ENCODE data around the gene BARD1.
A peak's percentile ranks its signal among the peaks of the same experiment; 100 is the strongest.
"Not testable (repeated sequence)": the region's sequence is repeated elsewhere in the genome, so short reads cannot be mapped to it uniquely, and the experiment has no call there.

BARD1 gene

DNA sequence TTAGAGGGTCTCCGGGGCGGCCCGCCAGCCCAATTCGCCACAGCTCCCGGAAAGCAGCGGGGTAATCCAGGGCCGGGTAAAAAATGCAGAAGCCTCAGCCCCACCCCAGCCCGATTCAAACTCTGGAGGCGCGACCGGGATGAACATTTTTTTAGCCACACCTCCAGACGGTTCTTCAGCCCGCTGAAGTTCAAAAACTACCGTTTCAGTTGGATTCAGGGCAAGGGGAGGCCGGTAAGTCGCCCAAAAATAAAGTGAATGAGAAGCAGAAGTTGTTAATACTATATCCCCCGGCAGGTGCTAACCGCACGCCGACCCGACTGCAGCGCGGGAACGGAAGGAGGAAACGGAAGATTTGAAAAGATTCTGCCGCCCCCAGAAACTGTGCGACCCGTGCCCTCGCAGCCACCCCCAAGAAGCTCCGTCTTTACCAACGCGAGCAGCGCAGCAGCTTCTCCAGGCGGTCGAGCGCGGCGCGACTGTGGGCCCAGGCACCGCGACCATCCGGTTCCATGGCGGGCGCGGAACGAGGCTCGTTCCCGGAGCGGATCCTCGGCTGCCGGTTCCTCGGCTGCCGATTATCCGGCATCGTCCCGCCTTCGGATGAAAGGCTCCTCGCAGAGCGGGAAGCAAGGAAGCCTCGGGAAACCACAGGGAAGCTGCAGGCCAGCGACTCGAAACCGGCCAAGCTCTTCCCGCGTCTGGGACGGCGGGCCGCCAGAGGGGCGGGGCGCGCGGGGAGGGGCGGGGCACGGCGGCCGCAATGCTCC lies at the start of gene BARD1:
Gene BARD1, minus strand, starts transcription at position 703 of the 770 bp plus-strand sequence. Its CDS starts 114 bp downstream, at position 589.
- DNase-seq (ENCODE audit: low read depth, low spot score): peak; percentile 23

DNA sequence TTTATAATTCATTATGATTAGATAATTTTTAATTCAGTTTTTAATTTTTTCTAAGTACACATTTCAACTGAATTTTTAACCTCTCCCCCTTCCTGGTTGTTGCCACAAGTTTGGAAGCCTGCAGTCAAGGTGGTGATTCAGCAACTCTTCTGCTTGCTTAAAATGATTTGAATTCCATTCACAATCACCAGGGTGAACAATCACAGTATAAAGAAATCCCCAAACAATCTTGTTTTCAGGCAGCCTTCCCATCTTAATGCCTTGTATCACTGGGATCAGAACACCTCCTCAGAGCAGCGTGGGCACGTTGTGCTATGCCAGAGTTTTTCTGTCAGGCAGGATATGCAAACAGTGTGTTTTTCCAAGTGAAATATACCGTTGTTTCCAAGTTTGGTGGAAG lies 46.7 kb upstream of the BARD1 start:
- DNase-seq (ENCODE audit: low read depth, low spot score): no peak

DNA sequence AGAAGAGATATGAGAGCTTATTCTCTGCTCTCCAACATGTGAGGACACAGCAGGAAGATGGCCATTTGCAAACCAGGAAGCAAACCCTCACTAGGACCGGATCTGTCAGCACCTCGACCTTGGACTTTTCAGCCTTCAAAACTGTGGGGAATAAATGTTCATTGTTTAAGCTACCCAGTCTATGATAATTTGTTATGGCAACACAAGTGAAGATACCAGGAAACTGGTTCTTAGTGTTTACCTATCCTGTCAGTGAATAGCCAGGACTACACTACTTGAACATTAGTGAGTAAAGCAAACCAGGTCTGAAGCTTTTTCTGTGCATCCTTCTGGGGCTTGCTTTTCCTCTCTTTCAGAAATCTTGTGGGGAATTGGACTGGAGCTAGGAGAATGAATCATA lies 44.4 kb upstream of the BARD1 start:
- no peak for DNase-seq (ENCODE audit: low read depth, low spot score)

DNA sequence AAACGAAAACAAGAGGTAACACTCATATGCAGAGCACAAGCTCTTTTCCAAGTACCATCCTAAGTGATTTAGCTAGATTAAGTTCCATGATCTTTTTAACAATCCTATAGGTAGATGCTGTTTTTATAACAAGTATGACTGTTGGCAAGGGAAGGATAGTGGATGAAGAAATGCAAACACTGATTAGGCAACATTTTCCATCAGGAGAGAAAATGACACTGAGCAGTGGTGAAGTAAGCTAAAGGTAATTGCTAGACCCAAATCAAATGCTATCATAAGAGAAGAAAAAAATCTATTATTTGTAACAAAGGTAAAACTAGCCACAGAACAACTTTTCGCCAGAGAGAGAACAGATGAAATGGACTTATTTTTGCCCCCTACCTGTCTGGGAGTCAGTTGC lies 34.3 kb upstream of the BARD1 start:
- DNase-seq (ENCODE audit: low read depth, low spot score): no peak

DNA sequence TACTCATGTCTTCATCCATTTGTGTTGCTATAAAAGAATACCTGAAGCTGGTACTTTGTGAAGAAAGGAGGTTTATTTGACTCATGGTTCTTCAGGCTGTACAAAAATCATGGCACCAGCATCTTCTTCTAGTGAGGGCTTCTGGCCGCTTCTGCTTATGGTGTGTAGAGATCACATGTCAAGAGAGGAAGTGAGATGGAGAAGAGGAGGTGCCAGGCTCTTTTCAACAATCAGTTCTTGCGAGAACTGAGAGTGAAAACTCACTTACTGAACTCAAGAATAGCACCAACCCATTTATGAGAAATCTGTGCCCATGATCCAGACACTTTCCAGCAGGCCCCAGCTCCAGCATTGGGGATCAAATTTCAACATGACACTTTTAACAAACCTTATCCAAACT lies 30.0 kb upstream of the BARD1 start:
- DNase-seq (ENCODE audit: low read depth, low spot score): no peak

DNA sequence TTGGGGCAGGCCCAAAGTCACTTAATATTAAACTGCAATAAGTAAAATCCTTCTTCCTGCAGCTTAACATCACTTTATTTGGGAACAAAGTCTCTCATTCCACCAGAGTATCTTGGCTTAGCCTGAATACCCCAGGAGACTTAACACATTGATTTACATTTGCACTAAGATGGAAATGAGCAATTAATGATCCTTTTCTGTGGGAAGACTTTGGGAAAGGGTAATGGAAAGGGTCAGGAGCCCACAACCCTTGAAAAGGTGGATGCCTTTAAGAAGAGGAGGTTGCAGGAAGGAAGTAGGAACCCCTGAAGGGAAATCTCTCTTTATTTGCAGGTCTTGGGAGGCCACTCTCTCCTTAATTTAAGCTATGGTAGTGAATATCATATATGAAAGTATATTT lies 28.0 kb upstream of the BARD1 start:
- no peak for DNase-seq (ENCODE audit: low read depth, low spot score)

DNA sequence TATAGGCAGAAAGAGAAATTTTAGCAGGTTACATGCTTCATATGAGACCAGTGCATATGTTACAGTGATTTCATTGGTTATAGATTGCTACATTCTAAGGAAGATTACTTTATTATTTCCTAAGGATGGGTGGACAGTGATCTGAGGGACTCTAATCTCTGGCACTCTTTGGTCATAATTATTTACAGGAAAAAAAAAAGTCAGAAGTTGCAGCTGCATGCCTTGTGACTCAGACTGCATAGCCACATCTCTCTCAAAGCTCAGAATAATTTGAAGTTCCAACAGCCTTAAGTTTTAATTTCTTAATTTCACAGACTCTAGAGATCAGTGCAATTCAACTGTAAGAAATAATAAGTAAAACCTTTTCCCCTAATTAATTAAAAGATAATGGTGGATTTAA lies 27.1 kb upstream of the BARD1 start:
- DNase-seq (ENCODE audit: low read depth, low spot score): no peak

DNA sequence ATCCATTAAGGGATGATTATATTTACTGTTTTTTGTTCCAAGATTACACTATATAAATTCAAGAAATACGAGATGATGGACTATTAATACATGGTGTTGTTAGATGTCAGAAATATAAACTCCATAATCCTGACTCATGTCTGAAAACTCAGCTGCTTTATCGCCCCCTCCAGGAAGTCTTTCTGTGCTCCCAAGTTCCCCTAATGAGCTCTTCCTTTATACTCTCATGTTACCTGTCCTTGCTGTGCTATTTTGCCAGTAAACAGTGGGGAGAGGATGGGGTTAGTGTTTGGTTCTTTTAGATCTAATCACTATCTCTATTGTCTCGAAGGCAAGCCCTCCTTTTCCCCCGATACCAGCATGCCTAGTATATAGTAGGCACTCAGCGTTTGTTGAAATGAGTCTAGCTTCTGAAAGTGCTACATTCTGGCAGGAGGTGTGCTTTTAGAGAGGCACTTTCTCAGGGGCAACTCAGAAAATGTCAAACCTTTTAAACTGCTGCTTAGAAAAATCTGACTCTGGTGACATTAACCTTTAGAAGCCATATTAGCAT lies 21.4 kb upstream of the BARD1 start:
- DNase-seq (ENCODE audit: low read depth, low spot score): no peak

DNA sequence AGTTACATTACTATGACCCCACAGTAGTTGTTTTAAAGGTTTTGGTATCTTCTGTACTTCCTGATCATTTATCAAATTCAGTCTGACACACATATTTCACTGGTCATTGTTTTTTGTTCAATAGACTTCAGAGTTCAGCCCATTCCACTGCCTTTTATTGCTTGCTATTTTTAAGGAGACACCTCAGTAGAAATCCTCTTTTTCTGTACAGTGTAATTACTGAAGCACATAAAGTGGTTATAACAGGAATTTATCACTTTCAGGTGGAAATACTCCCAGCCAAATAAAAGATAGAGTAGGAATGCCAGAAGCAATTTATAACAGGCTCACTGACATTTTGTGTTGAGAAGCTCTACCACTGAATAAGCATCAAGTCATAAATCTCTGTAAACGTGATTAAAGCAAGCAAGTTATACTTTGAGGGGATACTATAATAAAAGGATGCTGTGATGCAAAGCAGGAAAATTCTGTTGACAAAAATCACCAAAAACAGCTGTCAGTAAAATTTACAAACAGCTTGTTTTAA lies 6.6 kb upstream of the BARD1 start:
- no peak for DNase-seq (ENCODE audit: low read depth, low spot score)

DNA sequence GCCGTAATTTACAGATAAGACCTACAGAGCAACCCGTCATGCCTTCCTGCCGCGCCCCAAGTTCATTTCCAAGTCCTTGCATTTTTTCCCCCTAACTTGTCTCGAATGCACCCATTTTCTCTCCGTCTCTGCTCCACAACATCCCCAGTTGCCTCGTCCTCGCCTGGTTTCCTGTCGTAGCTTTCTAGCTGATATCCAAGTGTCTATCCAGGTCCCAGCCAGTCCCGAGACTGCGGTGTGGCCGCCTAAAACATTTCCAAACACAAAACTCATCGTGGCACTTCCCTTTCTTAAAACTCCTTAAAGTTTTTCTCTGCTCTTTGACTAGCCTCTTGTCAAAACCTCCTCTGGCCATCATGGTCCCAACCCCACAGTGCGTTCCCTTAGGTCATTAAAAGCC lies 1.2 kb upstream of the BARD1 start:
- DNase-seq (ENCODE audit: low read depth, low spot score): no peak

DNA sequence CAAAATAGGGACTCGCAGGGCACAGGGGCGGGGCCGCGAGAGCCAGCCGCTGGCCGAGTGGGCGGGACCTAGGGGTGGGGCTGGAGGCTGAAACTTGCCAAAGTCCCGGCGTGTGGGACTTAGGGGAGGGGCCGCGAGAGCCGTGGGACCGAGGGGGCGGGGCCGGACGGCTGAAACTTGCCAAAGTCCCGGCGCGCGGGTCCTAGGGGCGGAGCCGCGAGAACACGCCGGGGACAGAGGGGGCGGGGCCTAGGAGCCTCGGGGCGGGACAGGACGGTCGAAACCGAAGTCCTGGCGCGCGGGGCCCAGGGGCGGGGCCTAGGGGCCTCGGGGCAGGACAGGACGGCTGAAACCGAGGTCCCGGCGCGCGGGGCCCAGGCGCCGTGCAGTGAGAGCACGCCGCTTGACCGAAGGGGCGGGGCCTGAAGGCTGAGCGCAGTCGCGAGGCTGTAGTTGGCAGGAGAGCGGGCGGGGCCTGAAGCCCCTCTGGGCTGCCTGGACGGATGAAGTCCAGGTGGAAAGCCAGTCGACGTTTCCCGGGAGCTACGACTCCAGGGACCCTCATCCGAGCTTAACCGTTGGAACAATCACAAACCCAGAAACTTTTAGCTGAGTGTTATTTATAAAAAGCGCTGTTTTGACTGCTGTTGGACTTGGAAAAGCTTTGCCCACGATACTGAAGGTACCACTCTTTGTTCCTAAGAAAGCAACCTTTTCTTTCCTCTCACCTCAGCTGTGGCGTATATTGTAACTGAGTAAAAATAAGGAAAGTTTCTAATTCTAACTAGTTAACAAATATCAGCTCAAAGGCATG lies 475 bp upstream of the BARD1 start:
- DNase-seq (ENCODE audit: low read depth, low spot score): peak; percentile 97

DNA sequence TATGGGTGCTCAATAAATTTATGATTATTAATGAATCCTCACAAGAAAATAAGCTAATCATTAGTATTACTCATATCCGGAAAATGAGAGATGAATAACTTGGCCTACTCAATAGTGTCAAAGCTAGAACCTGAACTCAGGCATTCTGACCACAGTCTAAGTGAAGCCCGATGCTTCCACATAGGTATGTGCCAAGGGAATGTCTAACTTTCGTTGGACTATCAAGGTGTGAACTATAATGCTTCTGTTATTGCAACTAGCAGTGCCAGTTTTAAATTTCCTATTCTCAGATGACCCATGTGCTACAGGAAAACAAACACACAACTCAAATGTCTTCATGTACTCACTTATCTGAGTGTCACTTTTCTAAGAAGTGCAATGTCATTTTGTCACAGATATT lies 1.8 kb downstream of the BARD1 start:
- DNase-seq (ENCODE audit: low read depth, low spot score): no peak

DNA sequence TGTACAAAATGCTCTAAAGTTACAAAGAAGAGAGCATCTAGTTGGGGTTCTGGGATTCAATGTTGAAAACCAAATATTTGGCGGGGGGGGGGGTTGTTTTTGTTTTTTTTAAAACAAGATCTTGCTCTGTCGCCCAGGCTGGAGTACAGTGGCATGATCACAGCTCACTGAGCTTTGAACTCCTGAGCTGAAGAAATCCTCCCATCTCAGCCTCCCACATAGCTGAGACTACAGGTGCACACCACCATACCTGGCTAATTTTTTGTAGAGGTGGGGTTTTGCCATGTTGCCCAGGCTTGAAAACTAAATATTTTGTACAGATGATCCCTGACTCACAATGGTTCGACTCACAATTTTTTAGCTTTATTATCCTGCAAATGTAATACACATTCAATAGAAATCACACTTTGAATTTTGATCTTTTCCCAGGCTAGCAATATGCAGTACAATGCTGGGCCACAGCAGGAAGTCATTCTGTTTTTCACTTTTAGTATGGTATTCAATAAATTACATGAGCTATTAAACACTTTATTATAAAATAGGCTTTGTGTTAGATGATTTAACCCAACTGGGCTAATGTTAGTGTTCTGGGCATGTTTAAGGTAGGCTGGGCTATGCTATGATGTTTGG lies 7.6 kb downstream of the BARD1 start:
- DNase-seq (ENCODE audit: low read depth, low spot score): no peak

DNA sequence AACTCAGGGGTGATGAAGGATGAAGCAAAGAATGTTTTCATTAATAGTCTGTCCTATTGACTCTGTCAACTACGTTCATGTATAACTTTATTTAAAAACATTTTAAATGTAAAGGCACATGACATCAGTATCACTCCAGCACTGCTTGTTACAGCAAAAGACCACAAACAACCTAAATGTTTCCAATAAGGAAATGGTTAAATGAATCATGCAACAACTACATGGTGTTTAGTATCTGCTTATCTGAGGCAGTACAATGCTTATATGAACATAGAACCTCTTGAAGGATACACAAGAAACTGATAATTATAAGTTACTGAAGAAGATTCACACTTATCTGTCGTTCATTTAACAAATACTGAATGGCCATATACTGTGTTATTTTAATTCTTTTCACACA lies 8.4 kb downstream of the BARD1 start:
- DNase-seq (ENCODE audit: low read depth, low spot score): no peak

DNA sequence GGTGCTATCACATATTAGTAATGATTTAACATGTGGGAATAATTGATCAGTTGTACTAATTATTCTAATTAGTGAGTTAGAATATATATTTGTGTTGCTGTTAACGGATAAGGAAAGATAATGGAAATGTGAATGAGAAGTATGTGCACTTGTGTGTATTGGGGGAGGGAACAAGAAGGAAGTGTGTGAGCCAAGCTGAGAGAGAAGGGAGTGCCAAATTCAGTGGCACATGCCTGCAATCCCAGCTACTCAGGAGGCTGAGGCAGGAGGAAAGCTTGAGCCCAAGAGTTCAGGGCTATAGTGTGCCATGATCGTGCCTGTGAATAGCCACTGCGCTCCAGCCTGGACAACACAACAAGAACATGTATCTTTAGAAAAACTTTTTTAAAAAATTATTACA lies 9.3 kb downstream of the BARD1 start:
- no peak for DNase-seq (ENCODE audit: low read depth, low spot score)

DNA sequence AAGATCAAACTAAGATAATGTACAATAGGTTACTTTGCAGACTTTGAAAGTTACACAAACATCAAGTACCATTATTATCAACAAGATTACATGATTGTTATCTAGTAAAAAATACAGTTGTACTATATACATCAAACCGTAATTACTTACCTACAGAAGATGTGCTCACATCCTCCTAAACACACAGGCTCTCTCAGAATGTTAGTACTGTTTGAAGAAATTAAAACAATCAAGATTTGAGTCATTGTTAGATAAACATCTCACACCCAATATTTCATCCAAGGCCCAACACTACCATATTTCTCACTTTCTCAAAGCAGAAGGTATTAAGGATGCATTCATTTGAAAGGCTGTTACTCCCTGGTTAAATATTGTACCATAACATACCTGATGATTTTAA lies 12.6 kb downstream of the BARD1 start:
- DNase-seq (ENCODE audit: low read depth, low spot score): no peak

DNA sequence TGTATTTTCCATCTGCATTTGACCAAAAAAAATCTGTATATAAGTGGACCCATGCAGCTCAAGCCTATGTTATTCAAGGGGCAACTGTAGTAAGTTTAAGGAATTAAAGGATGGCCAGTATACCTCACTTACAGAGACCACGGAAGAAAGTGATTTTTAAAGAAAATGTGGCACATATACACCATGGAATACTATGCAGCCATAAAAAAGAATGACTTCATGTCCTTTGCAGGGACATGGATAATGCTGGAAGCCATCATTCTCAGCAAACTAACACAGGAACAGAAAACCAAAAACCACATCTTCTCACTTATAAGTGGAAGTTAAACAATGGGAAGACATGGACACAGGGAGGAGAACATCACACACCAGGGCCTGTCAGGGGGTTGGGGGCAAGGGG lies 26.3 kb downstream of the BARD1 start:
- not testable (repeated sequence) for DNase-seq (ENCODE audit: low read depth, low spot score)

DNA sequence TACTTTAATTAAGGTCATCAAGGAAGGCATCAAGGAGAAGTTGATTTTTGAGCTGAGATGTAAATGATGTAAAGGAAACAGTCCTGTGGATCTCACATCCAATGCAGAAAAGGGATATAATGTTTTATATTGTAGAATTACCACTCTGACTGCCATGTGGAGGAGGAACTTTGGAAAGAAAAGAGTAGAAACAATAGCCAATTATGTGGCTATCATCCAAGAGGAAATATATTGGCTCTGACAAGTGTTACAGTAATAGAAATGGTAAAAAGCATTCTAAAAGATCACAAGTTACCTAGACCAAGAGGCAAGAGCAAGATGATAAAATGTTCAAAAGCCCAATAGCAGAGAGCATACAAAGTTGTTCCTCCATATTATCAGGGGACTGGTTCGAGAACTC lies 26.8 kb downstream of the BARD1 start:
- no peak for DNase-seq (ENCODE audit: low read depth, low spot score)

DNA sequence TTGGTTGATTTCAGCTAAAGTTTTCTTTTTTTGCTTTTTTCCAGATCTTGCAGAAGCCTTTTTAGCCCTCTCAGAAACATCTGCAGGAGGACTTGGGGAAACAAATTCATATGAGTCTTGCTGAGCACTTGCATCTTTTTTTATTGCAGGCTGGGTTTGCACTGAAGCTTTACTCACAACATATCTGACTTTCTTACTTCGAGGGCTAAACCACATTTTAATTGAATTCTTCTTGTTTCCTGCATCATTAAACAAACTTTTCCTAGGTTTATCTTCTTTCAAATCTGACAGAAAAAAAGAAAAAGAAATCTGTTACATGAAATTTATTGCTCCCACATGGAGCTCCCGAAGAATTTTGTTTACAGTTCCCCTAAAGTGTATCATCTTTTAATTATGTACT lies 28.3 kb downstream of the BARD1 start:
- DNase-seq (ENCODE audit: low read depth, low spot score): no peak

DNA sequence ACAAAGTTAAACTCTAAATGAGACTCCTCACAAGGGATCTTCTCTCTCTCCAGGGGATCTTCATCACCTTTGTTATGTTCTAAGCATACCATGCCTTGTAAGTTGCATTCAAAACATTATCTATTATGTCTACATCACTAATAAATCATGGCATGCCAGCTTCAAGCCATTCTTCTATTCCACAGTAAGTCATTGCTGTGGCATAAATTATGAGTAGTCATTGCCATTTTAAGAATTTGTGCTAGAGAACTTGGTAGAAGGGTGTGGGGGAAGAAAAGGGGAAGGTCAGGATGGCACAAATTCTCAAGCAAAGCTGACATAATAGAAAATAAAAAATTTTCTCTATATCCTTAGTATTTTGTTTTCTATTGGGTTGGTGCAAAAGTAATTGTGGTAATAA lies 33.5 kb downstream of the BARD1 start:
- DNase-seq (ENCODE audit: low read depth, low spot score): no peak

DNA sequence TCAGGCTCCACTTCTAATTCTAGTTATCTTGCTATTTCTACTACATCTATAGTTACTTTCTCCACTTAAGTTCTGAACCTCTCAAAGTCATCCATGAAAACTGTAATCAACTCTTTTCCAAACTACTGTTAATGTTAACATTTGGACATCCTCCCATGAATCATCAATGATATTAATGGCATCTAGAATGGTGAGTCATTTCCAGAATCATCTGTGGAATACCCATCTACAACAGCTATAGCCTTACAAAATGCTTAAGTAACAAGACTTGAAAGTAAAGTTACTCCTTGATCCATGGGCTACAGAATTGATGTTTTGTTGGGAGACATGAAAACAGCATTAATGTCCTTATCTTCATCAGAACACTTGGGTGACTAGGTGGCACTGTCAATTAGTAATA lies 35.4 kb downstream of the BARD1 start:
- DNase-seq (ENCODE audit: low read depth, low spot score): no peak

DNA sequence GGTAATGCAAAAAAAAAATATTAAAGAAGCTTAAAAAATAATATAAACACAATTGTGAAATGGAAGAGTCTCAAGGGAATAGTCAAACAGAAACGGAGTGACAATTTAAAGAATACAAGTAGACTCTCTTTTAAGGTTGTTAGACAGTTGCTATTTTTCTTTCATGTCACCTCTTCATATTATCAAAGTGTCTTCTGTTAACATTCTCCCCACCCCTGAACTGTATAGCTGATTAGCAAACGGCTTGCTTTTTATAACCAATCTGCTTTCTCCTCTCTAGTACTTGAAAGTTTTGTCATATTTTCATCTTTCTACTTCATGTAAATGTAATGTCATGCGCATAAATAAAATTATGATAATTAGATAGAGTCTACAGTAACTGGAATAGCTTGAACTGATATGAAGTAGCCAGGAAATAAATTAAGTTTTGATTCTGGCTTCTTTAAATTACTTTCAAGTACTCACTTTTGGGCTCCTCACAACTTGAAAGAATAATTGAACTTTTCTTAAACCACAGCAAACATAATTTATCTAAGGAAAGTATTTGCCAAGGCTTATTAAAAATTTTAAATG lies 37.0 kb downstream of the BARD1 start:
- no peak for DNase-seq (ENCODE audit: low read depth, low spot score)
